ENCODE results near the gene SLC51B.

The SLC51B gene

DNA sequence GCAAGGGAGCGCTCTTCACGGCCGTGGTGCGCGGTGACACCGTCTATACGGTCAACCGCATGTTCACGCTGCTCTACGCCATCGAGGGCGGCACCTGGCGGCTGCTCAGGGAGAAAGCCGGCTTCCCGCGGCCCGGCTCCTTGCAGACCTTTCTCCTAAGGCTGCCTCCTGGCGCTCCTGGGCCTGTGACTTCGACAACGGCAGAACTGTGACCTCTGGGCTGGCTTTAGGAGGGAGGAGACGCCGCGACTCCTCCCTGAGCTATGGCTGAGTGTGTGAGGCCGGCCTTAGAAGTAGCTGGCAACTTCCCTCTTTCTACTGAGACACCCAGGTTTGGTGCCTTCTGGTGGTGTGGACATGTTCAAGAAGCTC, 32.8 kb downstream of the SLC51B start:
- H3K4me3 ChIP-seq (ENCODE audit: low read length) = no peak overlapping the region
- TF ChIP-seq, protein P1, sequence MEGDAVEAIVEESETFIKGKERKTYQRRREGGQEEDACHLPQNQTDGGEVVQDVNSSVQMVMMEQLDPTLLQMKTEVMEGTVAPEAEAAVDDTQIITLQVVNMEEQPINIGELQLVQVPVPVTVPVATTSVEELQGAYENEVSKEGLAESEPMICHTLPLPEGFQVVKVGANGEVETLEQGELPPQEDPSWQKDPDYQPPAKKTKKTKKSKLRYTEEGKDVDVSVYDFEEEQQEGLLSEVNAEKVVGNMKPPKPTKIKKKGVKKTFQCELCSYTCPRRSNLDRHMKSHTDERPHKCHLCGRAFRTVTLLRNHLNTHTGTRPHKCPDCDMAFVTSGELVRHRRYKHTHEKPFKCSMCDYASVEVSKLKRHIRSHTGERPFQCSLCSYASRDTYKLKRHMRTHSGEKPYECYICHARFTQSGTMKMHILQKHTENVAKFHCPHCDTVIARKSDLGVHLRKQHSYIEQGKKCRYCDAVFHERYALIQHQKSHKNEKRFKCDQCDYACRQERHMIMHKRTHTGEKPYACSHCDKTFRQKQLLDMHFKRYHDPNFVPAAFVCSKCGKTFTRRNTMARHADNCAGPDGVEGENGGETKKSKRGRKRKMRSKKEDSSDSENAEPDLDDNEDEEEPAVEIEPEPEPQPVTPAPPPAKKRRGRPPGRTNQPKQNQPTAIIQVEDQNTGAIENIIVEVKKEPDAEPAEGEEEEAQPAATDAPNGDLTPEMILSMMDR (conservative IDR thresholded peaks at IDR 0.05; ENCODE audit: low read length) = peak; percentile 68
- peak; percentile 55 for DNase-seq (ENCODE audit: low read depth)

DNA sequence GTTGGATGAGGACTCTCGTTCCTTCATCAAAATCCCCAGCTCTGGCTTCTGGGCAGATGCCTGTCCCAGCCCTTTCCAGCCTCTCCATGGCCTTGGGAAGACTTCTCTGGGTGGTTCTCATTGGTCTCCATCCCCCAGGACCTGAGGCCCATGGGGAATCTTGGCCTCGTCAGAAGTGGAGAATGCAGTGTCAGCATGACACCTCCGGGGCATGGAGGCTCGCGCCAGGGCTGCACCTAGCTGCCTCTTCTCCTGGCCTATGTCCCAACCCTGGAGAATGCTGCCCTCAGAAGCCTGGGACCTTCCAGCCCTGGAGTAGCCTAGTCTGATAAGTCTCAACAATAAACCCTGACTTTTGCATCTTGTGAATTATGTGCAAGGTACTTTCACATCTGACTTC, 34.4 kb downstream of the SLC51B start:
- TF ChIP-seq, protein P1 (conservative IDR thresholded peaks at IDR 0.05; ENCODE audit: low read length) = no peak
- no peak for DNase-seq (ENCODE audit: low read depth)
- H3K4me3 ChIP-seq (ENCODE audit: low read length) = no peak overlapping the region

DNA sequence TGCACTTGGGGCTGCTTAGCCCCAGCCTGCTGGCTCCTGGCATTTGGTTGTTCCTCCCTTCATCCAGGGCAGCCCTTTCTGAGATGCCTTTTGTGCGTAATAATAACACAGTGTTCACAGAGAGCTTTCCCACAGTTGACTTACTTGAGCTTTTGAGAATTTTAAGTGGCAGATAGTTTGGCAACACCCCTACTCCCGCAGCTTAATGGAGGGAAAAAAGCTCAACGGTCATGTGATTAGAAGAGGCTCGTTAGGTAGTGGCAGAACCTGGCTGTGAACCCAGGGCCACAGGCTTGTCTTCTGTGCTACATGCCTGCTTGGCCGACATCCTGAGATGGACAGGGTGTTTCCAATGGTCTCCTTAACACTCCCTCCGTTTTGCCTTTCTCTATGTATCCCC, 36.1 kb downstream of the SLC51B start:
- H3K4me3 ChIP-seq (ENCODE audit: low read length) = no peak overlapping the region
- TF ChIP-seq, protein P1 (conservative IDR thresholded peaks at IDR 0.05; ENCODE audit: low read length) = no peak
- DNase-seq (ENCODE audit: low read depth) = no peak

DNA sequence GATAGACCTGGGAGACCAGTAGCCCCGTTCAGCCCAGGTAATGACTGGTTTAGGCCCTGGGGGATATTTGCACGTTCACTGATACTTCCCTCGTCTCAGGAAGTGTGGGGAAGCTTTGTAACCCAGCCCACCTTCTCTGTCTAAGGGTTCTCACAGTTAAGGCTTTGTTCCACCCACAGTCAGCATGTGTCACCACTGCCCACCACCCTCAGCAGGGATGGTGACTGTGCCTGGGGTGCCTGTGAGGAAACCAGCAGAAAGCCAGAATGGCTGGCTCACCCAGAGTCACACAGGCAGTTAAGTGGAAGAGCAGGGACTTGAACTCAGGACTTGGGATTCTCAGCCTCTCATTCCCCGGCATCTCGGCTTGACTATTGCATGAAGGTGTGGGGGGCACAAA, 36.6 kb downstream of the SLC51B start:
- no peak for DNase-seq (ENCODE audit: low read depth)
- H3K4me3 ChIP-seq (ENCODE audit: low read length) = no peak overlapping the region
- TF ChIP-seq, protein P1 (conservative IDR thresholded peaks at IDR 0.05; ENCODE audit: low read length) = no peak

DNA sequence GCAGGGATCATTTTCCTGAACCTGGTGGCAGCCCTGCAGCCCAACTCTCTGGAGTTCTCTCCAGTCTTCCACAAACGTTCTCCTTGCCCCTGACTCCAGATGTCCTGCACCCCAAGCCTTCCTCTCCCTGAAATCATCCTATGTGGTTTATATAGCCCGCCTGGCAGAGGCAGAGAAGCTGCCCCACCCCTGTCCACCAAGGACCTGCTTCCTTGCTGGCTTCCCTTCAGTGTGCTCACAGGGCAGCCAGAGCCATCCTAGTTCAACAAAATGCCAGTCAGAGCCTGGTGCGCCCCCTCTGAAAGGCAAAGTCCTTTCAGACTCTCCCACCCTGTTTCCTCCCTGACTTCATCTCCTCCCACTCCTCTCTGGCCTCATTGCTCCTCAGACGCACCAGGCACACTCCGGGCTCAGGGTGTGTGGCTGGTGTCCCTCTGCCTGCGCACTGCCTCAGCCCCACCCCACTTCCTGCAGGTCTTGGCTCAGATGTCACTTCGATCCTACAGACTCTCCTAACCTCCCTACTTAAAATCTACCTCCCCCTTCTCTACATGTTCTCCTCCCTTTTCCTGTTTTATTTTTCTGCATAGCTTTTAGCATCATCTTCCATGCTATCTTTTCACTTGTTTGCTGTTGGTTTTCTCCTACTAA, 37.2 kb downstream of the SLC51B start:
- no peak for DNase-seq (ENCODE audit: low read depth)
- no peak overlapping the region for H3K4me3 ChIP-seq (ENCODE audit: low read length)
- TF ChIP-seq, protein P1 (conservative IDR thresholded peaks at IDR 0.05; ENCODE audit: low read length) = no peak

DNA sequence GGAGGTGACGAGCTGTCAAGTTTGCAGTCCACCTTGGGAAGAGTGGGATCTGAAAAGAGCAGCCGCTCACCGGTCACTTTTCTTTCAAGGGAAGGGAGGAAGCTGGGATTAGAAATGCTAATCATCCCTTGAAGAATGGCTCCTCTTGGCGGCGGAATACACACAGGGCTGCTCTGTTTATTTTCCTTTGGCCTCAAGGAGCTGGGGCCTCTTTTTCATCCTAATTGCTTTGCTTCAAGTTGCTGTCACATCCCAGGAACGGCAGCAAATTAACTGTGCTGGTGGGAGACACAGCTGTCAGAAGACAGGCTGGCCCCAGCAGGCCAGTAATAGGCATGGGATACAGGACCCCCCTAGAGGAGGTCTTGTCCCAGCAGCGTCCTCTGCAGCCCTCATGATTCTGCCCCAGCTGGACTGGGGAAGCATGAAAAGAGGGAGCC, 38.1 kb downstream of the SLC51B start:
- H3K4me3 ChIP-seq (ENCODE audit: low read length) = no peak overlapping the region
- TF ChIP-seq, protein P1 (conservative IDR thresholded peaks at IDR 0.05; ENCODE audit: low read length) = peak; percentile 39
- DNase-seq (ENCODE audit: low read depth) = no peak

DNA sequence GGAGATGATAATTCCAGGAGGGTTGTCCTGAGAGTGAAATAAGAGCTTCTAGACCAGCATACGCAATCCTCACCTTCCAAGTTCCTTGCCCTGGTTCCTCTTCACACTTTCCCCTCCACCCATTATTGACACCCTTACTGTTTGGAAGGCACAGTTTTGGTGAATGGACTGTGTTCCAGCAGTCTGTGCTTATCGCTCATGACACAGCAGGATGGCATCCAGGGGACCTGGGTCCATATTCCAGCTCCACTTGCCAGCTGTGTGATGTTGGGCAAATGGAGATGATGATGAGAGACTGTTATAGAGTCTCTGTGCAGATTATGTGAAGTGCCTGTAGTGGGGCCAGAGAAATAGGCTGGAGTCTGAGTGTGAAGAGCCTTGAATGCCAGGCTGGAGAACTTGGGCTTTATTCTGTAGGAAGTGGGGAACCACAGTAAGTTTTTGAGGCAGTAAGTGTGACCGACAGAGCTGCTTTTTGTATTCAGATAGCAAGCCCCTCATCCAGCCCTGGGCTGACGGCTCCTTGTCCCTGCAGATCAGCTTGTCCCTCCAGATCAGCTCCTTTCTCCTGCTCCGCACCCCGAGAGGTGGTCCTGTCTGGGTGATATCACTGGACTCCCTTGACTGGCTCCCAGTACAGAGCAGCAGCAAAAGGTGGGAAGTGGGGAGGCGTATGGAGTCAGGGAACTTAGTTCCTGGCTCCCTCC, 39.5 kb downstream of the SLC51B start:
- no peak overlapping the region for H3K4me3 ChIP-seq (ENCODE audit: low read length)
- TF ChIP-seq, protein P1 (conservative IDR thresholded peaks at IDR 0.05; ENCODE audit: low read length) = no peak
- DNase-seq (ENCODE audit: low read depth) = no peak
